ENCODE results near the gene MDM1. TPM values are rescaled to one million over a fixed set of nuclear protein-coding genes. Genes with fewer than 3 reads are reported as not detected.

Gene MDM1
- total RNA-seq, 4 donors from 2014 or later, result 16.1 to 67.5 (median 31.5) TPM

GRCh38 chr12:68364328-68364727, 32.2 kb upstream of the MDM1 start:
- H3K4me3 ChIP-seq, result no peak overlapping the region

GRCh38 chr12:68361953-68362352, 29.8 kb upstream of the MDM1 start:
- H3K4me3 ChIP-seq, result no peak overlapping the region
- H3K27me3 ChIP-seq, result no peaks in the 10 kb centered on the region
- no peaks in the 10 kb centered on the region for H3K36me3 ChIP-seq
- intact Hi-C loops (cut with DNase I; ENCODE audit: low total_unique reads), result loop anchor here (10.0 kb wide), 1 partner anchor 323 kb away; the partner anchor contains the start of gene NUP107
- H3K9me3 ChIP-seq, result no peaks in the 10 kb centered on the region
- no peak for DNase-seq
- TF ChIP-seq POLR2A (IDR thresholded peaks at IDR 0.05) (no peak), CTCF (IDR thresholded peaks at IDR 0.05) (no peak)
- H3K27ac ChIP-seq, result no peak overlapping the region
- H3K4me1 ChIP-seq, result peaks cover 0 to 5% of the 10 kb centered on the region in 2 donors

More at GRCh38 chr12:68364328-68364727, 32.2 kb upstream of the MDM1 start:
- TF ChIP-seq CTCF (IDR thresholded peaks at IDR 0.05), result no peak
- no peak for TF ChIP-seq POLR2A (IDR thresholded peaks at IDR 0.05)
- no peaks in the 10 kb centered on the region for H3K36me3 ChIP-seq
- H3K4me1 ChIP-seq, result peaks cover 0 to 5% of the 10 kb centered on the region in 2 donors
- intact Hi-C loops (cut with DNase I; ENCODE audit: low total_unique reads), result loop anchor here (10.0 kb wide), 1 partner anchor 320 kb away; the partner anchor contains the start of gene NUP107
- H3K27me3 ChIP-seq, result no peaks in the 10 kb centered on the region
- peak overlapping the region; percentile 85 to 87 for H3K27ac ChIP-seq
- DNase-seq, result no peak
- no peaks in the 10 kb centered on the region for H3K9me3 ChIP-seq

GRCh38 chr12:68359674-68360073, 27.5 kb upstream of the MDM1 start:
- Histone ChIP-seq H3K27ac (no peak overlapping the region), H3K9me3 (no peaks in the 10 kb centered on the region), H3K27me3 (no peaks in the 10 kb centered on the region), H3K4me3 (no peak overlapping the region), H3K36me3 (no peaks in the 10 kb centered on the region), H3K4me1 (no peaks in the 10 kb centered on the region)
- TF ChIP-seq POLR2A (IDR thresholded peaks at IDR 0.05) (no peak), CTCF (IDR thresholded peaks at IDR 0.05) (no peak)
- intact Hi-C loops (cut with DNase I; ENCODE audit: low total_unique reads), result loop anchor here (10.0 kb wide), 1 partner anchor 325 kb away; the partner anchor contains the start of gene NUP107
- DNase-seq, result no peak

- peak overlapping the region in 1 of 2 donors; percentile 46 for H3K27ac ChIP-seq
- intact Hi-C loops (cut with DNase I; ENCODE audit: low total_unique reads), result no loop called here
- DNase-seq, result peak; percentile 42 to 74
Observed at GRCh38 chr12:68358532-68359485, 26.6 kb upstream of the MDM1 start.

More at GRCh38 chr12:68358532-68359485, 26.6 kb upstream of the MDM1 start:
- no peak overlapping the region for H3K4me3 ChIP-seq
- H3K36me3 ChIP-seq, result no peaks in the 10 kb centered on the region
- H3K9me3 ChIP-seq, result no peaks in the 10 kb centered on the region
- no peaks in the 10 kb centered on the region for H3K27me3 ChIP-seq
- H3K4me1 ChIP-seq, result no peaks in the 10 kb centered on the region
- TF ChIP-seq POLR2A (IDR thresholded peaks at IDR 0.05), result no peak
- peak; percentile 56 to 75 (median 70) for TF ChIP-seq CTCF (IDR thresholded peaks at IDR 0.05)

Measured in uterus (tissue), 4 donors.